Sciatic nerve (tissue), 2 donors: ENCODE data around the gene HOXA1. TPM values are rescaled to one million over a fixed set of nuclear protein-coding genes. Genes with fewer than 3 reads are reported as not detected.
"Not testable (repeated sequence)": the region's sequence is repeated elsewhere in the genome, so short reads cannot be mapped to it uniquely, and the experiment has no call there.

Experiments
- ATAC-seq: fragments of 200-7000 bp; cut with Tn5 transposase; one replicate; pipeline ENCODE4 v1.9.1; 2020; ENCODE audit warnings: mild to moderate bottlenecking, moderate library complexity
- DNase-seq: peaks from one replicate; pipeline ENCODE4 v3.0.0-alpha.2; 2020; ENCODE audit warnings: low spot score
- intact Hi-C: fragments of 100-400 bp; cut with DNase I; formaldehyde crosslinking; loops from one replicate; pipeline ENCODE4 v1.14.2; 2022
- total RNA-seq: library from RNA; stranded (reverse); fragmentation: NEBNext Ultra II Directional; extraction: Animal tissue kit (Norgen Biotek cat#: 25700); gene quantifications from one replicate; pipeline ENCODE4 v1.2.1, GENCODE V29; 2021
- donor health status: DM: no; HTN: no; CAD: no.
- donor health status: DM: no; HTN: no; CAD: no.

The HOXA1 gene
- total RNA-seq, 1 donor from 2014 or later: 0.98 TPM

DNA sequence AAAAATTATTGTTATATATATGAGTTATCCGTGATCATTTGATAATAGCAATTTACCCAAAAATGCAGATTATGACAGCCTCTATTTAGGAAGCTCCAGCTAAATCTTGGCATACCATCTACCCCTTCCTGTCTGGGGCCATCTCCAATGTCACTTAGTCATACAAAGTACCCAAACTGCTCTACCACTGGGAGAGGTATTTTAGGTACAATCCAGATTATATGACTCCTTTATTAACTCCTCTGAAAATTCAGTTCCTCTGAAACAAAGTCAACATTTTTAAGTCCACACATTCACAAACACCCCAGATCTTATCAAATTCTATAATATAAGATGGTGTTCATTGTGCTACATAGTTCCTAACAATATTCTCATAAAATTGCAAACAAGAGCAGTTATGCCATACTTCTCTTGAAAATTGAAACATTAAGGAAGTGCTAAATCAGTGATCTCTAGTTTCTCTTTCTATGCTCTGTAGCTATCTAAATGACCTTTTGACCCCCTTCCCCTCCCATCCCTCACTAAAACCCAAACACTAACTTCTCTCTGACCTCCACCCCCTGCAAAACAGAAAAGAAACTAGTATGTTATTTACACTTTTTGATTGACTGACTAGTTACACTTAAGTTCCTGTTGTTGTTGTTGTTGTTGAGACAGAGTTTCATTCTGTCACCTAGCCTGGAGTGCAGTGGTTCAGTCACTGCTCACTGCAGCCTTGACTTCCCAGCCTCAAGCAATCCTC is 16.4 kb downstream of the HOXA1 start:
- no peak for ATAC-seq
- intact Hi-C loops: no loop called here

DNA sequence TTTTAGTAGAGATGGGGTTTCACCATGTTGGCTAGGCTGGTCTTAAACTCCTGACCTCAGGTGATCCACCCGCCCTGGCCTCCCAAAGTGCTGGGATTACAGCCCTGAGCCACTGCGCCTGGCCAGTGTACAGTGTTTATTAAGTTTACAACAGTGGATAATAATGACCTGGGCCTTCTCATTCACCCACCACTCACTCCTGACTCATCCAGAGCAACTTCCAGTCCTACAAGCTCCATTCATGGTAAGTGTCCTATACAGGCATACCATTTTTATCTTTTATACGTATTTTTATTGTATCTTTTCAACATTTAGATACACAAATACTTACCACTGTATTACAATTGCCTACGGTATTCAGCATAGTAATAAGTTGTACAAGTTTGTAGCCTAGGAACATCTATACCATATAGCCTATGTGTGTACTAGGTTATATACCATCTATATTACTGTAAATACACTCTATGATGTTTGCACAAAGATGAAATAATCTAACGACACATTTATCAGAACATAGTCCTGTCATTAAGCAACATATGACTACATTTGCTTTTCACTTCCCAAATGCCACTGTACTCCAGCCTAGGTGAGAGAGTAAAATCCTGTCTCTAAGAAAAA is 17.1 kb downstream of the HOXA1 start:
- ATAC-seq (no peak), DNase-seq (no peak)
- intact Hi-C loops: no loop called here

More for the DNA sequence above, 16.4 kb downstream of the HOXA1 start:
- no peak for DNase-seq

DNA sequence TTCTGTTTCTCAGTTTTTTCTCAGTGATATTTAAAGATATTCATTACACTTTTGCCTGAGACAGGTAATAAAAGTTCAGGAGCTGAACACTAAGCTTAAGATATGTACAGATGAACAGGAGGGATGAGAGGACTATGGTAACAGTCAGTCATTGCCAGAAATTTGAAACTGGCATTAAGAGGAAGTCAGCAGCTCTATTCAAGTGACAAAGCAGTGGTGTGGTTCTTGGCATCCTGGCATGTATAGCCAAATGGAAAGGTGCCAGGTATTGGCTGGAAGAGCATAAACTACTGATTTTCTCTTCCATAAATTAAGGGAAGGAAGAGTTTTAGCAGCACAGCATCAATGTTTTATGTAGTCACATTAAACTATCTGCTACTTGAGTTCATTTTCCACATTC is 22.7 kb downstream of the HOXA1 start:
- no peak for ATAC-seq
- intact Hi-C loops: no loop called here

DNA sequence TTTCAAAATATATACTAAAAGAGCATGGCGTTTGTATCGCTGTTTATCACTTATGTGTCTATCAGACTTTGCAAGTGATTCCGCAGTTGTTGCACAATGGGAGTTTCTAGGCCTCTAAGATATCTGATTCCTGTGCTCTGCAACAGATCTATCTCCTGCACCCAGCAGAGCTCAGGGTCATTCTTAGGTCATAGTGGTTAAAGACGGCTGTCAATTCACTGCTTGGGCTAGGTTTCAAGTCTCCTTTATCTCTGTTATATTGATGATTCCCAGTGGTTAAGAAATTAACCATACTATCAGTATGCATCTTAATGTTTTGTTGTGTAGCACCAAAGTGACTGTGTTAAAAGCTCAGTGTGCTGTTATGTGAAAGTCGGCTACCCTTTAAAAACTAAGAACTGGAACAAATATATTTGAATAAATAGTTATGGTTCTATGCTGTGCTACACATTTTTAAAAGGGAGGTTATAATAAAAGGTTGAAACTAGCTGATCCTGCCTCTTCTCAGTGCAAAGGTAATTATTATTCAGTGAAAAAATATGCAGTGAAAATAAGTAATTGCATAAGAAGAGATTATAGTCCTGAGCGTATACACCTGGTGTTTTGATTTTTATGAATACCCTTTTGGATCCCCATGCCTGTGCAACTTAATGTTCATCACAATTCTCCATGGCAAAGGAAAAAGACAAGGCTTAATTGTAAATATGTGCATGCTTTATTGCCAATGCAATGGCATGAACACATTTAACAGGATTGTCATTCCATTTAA is 24.0 kb downstream of the HOXA1 start:
- intact Hi-C loops: no loop called here
- DNase-seq (no peak), ATAC-seq (no peak)

More for the DNA sequence above, 22.7 kb downstream of the HOXA1 start:
- no peak for DNase-seq

DNA sequence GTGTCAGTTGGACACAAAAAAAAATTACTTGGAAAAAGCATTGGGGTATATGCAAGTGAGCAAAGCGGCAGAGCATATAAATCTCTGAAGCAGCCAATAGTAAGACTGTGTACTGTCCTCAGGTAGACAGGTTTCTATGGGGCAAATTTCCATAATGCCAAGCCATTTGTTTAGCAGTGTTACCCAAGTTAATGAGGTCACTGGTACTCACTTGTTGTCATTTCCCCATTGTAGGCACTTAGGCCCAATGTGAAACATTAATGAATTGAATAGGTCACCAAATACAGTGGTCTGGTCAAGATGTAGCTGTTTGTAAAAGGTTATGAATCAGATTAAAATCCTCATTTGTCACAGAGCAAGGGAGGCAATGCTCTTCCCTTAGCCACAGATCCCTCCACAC is 27.5 kb downstream of the HOXA1 start:
- intact Hi-C loops: no loop called here
- DNase-seq (no peak), ATAC-seq (no peak)

DNA sequence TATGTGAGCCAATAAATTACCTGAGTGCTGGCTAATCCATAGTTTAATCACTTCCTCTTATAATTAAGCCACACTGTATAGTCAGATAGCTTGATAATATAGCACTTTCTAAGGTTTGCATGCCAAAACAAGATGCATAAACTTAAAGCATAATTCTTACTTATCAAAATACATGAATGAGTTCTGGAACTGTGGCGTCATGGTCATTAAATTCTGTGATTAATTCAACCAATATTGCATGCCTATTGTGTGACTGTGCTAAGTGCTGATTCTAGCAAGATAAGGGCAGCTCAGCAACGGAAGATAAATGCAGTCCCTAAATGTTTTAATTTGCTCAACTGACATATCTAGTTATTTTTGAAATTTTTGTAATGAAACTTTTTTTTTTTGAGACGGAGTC is 29.7 kb downstream of the HOXA1 start:
- intact Hi-C loops: no loop called here
- no peak for ATAC-seq
- no peak for DNase-seq

DNA sequence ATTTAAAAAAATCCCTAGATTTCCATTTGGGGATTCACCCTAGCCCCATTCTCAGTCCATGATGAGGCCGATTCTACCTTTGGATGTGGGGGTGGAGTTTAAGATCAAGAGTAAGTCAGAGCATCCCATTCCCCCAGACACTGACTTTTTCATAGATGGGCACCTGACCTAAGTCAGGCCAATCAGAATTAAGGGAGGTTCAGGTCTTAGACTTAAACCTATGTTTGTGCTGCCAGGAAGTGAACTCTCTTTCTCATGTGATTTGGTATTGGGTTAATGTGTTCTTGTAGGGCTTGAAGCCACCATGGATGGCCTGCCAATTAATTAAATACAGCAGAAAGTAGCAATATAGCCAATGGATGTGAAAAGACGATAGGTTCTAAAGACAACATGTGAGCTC is 30.1 kb downstream of the HOXA1 start:
- ATAC-seq (no peak), DNase-seq (no peak)
- intact Hi-C loops: no loop called here

DNA sequence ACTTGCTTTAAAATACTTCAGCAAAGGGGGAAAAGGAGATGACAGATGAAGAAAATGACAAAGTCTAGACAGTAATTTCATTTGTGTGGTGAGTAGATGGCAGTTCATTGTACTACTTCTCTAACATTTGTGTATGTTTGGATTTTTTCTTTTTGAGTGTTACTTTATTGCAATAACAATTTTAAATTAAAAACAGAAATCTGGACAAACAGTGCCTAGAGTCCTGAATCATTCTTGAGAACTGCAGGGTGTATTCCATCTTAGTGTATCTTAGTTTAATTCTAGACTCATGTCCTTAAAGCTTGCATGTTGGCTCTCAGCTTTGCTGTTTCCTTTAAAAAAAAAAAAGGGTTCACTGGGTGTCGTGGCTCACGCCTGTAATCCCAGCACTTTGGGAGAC is 31.1 kb downstream of the HOXA1 start:
- no peak for DNase-seq
- no peak for ATAC-seq
- intact Hi-C loops: no loop called here

DNA sequence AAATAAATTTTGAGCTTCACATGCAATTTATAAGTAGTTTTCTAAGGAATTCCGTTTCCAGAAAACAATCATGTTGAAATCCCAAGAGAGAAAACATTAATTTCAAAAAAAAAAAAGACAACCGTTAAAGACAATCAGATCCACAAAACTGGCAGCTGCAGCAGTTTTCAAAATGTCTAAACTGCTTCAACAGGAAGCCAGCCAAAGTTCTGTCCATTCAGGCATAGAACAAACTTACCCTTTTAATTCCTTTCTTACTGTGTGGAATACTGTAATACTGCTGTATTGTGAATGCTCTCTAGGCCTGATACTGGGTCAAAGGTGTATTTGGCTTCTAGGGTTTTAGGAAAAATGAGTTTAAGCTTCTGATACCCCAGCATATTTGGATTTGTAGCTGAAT is 31.6 kb downstream of the HOXA1 start:
- DNase-seq (no peak), ATAC-seq (peak; percentile 64)
- intact Hi-C loops: no loop called here

DNA sequence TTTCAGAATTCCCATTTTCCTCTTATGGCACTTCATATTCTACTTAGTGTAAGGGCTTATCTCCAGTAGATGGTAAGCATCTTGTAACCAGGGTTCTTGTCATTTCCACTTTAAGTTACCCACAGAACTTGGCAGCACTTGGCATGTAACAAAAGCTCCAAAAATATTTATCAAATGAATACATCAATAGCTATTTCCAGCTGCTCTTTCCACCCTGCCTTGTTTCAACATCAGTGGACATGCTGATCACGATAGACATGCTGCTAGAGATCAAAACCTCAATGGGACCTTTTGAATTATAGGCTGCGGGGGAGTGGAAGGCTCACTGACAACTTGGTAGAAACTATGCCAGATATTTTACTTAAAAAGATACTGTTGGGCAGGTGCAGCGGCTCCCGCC is 32.9 kb downstream of the HOXA1 start:
- intact Hi-C loops: no loop called here
- no peak for ATAC-seq

DNA sequence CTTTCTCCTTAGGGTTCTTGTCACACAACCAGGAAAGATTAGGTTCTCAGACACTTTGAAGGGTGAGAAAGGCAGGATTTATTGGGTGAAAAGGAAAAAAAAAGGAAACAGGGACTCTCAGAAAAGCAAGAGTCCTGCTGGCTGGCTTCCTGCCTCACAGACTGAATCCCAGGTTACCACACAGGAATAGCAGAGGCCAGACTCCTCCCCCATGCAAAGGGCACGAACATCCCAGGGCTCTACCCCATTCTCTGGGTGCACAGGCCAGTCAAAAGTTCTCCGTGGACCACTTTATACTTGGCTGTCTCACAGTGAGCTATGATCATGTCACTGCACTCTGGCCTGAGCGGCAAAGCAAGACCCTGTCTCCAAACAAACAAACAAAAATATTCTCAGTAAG is 42.6 kb downstream of the HOXA1 start:
- DNase-seq (no peak), ATAC-seq (no peak)
- intact Hi-C loops: no loop called here

More for the DNA sequence above, 32.9 kb downstream of the HOXA1 start:
- no peak for DNase-seq

DNA sequence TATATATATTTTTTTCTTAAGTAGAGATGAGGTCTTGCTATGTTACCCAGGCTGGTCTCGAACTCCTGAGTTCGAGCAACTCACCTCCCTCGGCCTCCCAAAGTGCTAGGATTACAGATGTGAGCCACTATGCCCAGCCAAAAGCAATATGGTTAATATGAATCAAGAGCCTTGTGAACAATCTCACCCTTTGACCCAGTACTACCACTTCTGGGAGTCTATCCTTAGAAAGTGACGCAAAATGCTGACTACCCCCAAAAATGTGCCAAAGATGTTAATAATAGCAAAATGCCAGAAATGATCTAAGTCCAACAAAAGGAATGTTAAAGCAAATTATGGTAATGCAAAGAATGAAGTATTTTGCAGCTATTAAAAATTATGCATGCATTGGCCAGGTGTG is 44.3 kb downstream of the HOXA1 start:
- no peak for ATAC-seq
- intact Hi-C loops: no loop called here
- DNase-seq: no peak

DNA sequence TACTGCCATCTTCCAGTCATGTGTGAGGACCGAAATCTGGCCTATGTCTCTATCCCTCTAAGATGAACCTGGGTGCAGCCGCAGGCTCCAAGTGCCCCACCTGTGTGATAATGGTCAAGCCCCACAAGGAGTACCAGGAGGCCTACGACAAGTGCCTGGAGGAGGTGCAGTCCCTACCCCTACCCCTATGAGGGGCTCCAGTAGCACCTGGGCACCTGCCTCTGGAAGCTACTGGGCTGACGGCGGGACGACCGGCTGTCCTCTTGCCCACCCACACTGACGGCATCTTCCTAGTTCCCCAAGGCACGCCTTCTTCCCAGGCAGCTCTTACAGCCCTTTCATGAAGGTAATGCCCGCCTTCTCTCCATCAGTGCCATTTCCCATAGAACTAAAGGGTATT is 47.4 kb downstream of the HOXA1 start:
- ATAC-seq: no peak
- DNase-seq: no peak
- intact Hi-C loops: no loop called here

DNA sequence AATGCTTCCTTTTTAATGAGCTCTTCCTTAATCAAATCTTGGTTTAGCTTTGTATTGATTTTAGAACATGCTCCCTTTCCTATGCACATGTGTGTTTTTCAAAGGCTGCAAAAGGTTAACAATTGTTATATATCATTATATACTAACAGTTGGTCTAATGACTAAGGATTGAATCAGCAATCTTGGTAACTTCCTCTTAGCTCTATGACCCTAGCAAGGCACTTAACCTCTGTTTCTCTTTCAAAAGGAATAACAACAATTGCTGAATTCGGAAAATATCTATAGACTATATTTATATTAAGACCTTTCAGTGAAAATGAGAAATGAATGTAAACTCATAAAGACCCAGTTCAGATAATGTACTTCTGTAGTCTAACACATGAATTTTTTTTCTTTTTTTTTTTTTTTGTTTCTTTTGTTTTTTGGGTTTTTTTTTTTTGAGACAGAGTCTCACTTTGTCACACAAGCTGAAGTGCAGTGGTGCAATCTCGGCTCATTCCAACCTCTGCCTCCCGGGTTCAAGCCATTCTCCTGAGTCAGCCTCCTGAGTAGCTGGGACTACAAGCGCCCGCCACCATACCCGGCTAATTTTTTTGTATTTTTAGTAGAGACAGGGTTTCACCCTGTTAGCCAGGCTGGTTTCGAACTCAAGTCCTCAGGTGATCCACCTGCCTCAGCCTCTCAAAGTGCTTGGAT is 48.8 kb downstream of the HOXA1 start:
- DNase-seq: no peak
- no peak for ATAC-seq
- intact Hi-C loops: no loop called here

DNA sequence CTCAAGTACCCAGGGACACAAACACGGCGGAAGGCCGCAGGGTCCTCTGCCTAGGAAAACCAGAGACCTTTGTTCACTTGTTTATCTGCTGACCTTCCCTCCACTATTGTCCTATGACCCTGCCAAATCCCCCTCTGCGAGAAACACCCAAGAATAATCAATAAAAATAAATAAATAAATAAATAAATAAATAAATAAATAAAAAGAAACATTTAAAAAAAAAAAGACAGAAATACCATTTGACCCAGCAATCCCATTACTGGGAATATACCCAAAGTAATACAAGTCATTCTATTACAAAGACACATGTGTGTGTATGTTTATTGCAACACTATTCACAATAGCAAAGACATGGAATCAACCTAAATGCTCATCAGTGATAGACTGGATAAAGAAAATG is 49.8 kb downstream of the HOXA1 start:
- intact Hi-C loops, DNase-seq, ATAC-seq: not testable (repeated sequence)

DNA sequence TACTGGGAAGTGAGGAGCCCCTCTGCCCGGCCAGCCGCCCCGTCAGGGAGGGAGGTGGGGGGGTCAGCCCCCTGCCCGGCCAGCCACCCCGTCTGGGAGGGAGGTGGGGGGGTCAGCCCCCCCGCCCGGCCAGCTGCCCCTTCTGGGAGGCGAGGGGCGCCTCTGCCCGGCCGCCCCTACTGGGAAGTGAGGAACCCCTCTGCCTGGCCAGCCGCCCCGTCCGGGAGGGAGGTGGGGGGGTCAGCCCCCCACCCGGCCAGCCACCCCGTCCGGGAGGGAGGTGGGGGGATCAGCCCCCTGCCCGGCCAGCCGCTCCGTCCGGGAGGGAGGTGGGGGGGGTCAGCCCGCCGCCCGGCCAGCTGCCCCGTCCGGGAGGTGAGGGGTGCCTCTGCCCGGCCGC is 50.7 kb downstream of the HOXA1 start:
- ATAC-seq, intact Hi-C loops, DNase-seq: not testable (repeated sequence)
